ENCODE data around the gene CDON.

CDON gene

GRCh38 chr11:126072801-126073594 lies 10.3 kb upstream of the CDON start:
- Histone ChIP-seq H3K79me2 (ENCODE audit: insufficient read depth, low read length) (no peaks in the 10 kb centered on the region), H3K9me2 (ENCODE audit: low read depth, low read length) (no peaks in the 10 kb centered on the region), H3K9me3 (ENCODE audit: low read length) (no peaks in the 10 kb centered on the region), H3F3A (ENCODE audit: insufficient read depth, low read length) (no peaks in the 10 kb centered on the region), H3K4me2 (ENCODE audit: low read length) (no peak overlapping the region), H4K20me1 (ENCODE audit: insufficient read depth, low read length) (no peaks in the 10 kb centered on the region), H3K4me3 (ENCODE audit: low read depth, low read length, poor library complexity, severe bottlenecking) (no peak overlapping the region), H3K9ac (ENCODE audit: low read length) (no peak overlapping the region), H3K27me3 (ENCODE audit: insufficient read depth, low read length) (no peaks in the 10 kb centered on the region), H2AFZ (ENCODE audit: low read length) (no peak overlapping the region), H3K27ac (ENCODE audit: low read depth, low read length, poor library complexity, severe bottlenecking) (no peak overlapping the region), H3K36me3 (ENCODE audit: insufficient read depth, low read length) (no peaks in the 10 kb centered on the region), H3K4me1 (ENCODE audit: insufficient read depth, low read length, severe bottlenecking) (no peaks in the 10 kb centered on the region)
- TF ChIP-seq CTCF (IDR thresholded peaks at IDR 0.05; ENCODE audit: low read length) (no peak), EZH2 (IDR thresholded peaks at IDR 0.05; ENCODE audit: borderline replicate concordance, low read length) (no peak)

GRCh38 chr11:126072141-126072741 lies 9.6 kb upstream of the CDON start:
- H3K4me2 ChIP-seq (ENCODE audit: low read length): no peak overlapping the region
- no peak overlapping the region for H3K27ac ChIP-seq (ENCODE audit: low read depth, low read length, poor library complexity, severe bottlenecking)
- no peak overlapping the region for H3K4me3 ChIP-seq (ENCODE audit: low read depth, low read length, poor library complexity, severe bottlenecking)

DNA sequence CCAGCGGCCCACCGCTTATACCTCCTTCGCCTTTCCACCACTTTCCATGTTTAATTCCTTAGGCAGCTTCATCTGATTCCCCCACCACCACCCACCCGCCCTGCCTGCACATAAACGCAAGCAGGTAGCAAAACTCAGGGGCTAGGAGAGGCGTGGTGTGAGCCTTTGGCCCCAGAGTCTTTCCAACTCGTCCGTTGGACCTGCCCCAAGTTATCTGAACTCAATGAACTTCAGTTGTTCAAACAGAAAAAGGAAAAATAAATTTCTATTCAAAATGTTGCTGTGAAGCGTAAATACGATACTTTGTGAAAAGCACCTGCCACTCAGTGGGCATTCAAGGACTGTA lies 814 bp upstream of the CDON start:
- peak overlapping the region; percentile 39; the same call in 1 of the 2 replicates for H3K4me2 ChIP-seq (ENCODE audit: low read length)

More at GRCh38 chr11:126072141-126072741, 9.6 kb upstream of the CDON start:
- Histone ChIP-seq H4K20me1 (ENCODE audit: insufficient read depth, low read length) (no peaks in the 10 kb centered on the region), H3K36me3 (ENCODE audit: insufficient read depth, low read length) (no peaks in the 10 kb centered on the region), H3F3A (ENCODE audit: insufficient read depth, low read length) (no peaks in the 10 kb centered on the region), H3K9ac (ENCODE audit: low read length) (no peak overlapping the region), H2AFZ (ENCODE audit: low read length) (no peak overlapping the region), H3K27me3 (ENCODE audit: insufficient read depth, low read length) (no peaks in the 10 kb centered on the region), H3K9me3 (ENCODE audit: low read length) (no peaks in the 10 kb centered on the region), H3K79me2 (ENCODE audit: insufficient read depth, low read length) (no peaks in the 10 kb centered on the region), H3K4me1 (ENCODE audit: insufficient read depth, low read length, severe bottlenecking) (no peaks in the 10 kb centered on the region), H3K9me2 (ENCODE audit: low read depth, low read length) (no peaks in the 10 kb centered on the region)
- TF ChIP-seq EZH2 (IDR thresholded peaks at IDR 0.05; ENCODE audit: borderline replicate concordance, low read length) (no peak), CTCF (IDR thresholded peaks at IDR 0.05; ENCODE audit: low read length) (no peak)

More for the DNA sequence above, 814 bp upstream of the CDON start:
- Histone ChIP-seq H3K9me2 (ENCODE audit: low read depth, low read length) (no peaks in the 10 kb centered on the region), H2AFZ (ENCODE audit: low read length) (no peak overlapping the region; the same call in 1 of the 2 replicates), H4K20me1 (ENCODE audit: insufficient read depth, low read length) (no peaks in the 10 kb centered on the region), H3K4me3 (ENCODE audit: low read depth, low read length, poor library complexity, severe bottlenecking) (peak overlapping the region; percentile 68), H3F3A (ENCODE audit: insufficient read depth, low read length) (no peaks in the 10 kb centered on the region), H3K36me3 (ENCODE audit: insufficient read depth, low read length) (no peaks in the 10 kb centered on the region), H3K27ac (ENCODE audit: low read depth, low read length, poor library complexity, severe bottlenecking) (no peak overlapping the region), H3K79me2 (ENCODE audit: insufficient read depth, low read length) (no peaks in the 10 kb centered on the region), H3K9me3 (ENCODE audit: low read length) (no peaks in the 10 kb centered on the region), H3K27me3 (ENCODE audit: insufficient read depth, low read length) (peaks cover 5% of the 10 kb centered on the region; the same call in 1 of the 2 replicates), H3K4me1 (ENCODE audit: insufficient read depth, low read length, severe bottlenecking) (peaks cover 6% of the 10 kb centered on the region), H3K9ac (ENCODE audit: low read length) (no peak overlapping the region)
- TF ChIP-seq CTCF (IDR thresholded peaks at IDR 0.05; ENCODE audit: low read length) (no peak), EZH2 (IDR thresholded peaks at IDR 0.05; ENCODE audit: borderline replicate concordance, low read length) (no peak)
